Ishikawa (cell line): ENCODE measurements around the gene PPOX.

Experiments
- CEBPB ChIP-seq: IDR thresholded peaks from 2 replicates; pipeline ENCODE4 v1.6.1; 2012
- CREB1 ChIP-seq: IDR thresholded peaks from 2 replicates; pipeline ENCODE4 v1.6.1; 2012; ENCODE audit warnings: low read depth
- EGR1 ChIP-seq: IDR thresholded peaks from 2 replicates; pipeline ENCODE4 v1.6.1; 2012
- EP300 ChIP-seq: IDR thresholded peaks from 2 replicates; pipeline ENCODE4 v1.6.1; 2012; ENCODE audit warnings: borderline replicate concordance
- MAX ChIP-seq: IDR thresholded peaks from 2 replicates; pipeline ENCODE4 v1.6.1; 2012
- NFIC ChIP-seq: IDR thresholded peaks from 2 replicates; pipeline ENCODE4 v1.6.1; 2012
- RAD21 ChIP-seq: IDR thresholded peaks from 2 replicates; pipeline ENCODE4 v1.6.1; 2012; ENCODE audit warnings: low read depth
- REST ChIP-seq: IDR thresholded peaks from 2 replicates; pipeline ENCODE4 v1.6.1; 2012; ENCODE audit warnings: low read depth, mild to moderate bottlenecking
- TAF1 ChIP-seq: IDR thresholded peaks from 2 replicates; pipeline ENCODE4 v1.6.1; 2012; ENCODE audit warnings: low read depth, mild to moderate bottlenecking
- TCF12 ChIP-seq: IDR thresholded peaks from 2 replicates; pipeline ENCODE4 v1.6.1; 2012; ENCODE audit warnings: low read depth
- YY1 ChIP-seq: IDR thresholded peaks from 2 replicates; pipeline ENCODE4 v1.6.1; 2012; ENCODE audit warnings: low read depth
- ZBTB7A ChIP-seq: IDR thresholded peaks from 2 replicates; pipeline ENCODE4 v1.6.1; 2012; ENCODE audit warnings: low read depth
- TF ChIP-seq, protein P1 (sequence below): IDR thresholded peaks from 2 replicates; pipeline ENCODE4 v1.6.1; 2012

GRCh38 chr1:161157867-161158266 is 8.4 kb upstream of the PPOX start:
- TF ChIP-seq RAD21 = no peak
- TF ChIP-seq REST = no peak
- TF ChIP-seq MAX = no peak
- no peak for TF ChIP-seq EP300
- TF ChIP-seq TCF12 = no peak
- no peak for TF ChIP-seq CEBPB
- TF ChIP-seq CREB1 = no peak
- TF ChIP-seq ZBTB7A = no peak
- TF ChIP-seq YY1 = no peak
- no peak for TF ChIP-seq TAF1
- no peak for TF ChIP-seq EGR1
- TF ChIP-seq, protein P1, sequence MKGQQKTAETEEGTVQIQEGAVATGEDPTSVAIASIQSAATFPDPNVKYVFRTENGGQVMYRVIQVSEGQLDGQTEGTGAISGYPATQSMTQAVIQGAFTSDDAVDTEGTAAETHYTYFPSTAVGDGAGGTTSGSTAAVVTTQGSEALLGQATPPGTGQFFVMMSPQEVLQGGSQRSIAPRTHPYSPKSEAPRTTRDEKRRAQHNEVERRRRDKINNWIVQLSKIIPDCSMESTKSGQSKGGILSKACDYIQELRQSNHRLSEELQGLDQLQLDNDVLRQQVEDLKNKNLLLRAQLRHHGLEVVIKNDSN = no peak
- TF ChIP-seq NFIC = no peak
